ENCODE results near the gene CRIM1.

DNA sequence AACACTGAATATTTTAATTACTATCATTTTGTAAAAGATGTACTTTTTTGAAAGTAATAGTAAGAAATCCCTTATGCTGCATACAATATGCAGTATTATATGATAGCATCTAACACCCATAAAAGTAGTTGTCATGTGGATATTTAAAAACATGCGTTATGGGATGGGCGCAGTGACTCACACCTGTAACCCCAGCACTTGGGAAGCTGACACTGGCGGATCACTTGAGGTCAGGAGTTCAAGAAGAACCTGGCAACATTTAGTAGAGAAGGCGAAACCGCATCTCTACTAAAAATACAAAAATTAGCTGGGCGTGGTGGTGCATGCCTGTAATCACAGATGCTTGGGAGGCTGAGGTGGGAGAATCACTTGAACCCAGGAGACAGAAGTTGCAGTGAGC, 153.5 kb downstream of the CRIM1 start:
- no peak for TF ChIP-seq CTCF (conservative IDR thresholded peaks at IDR 0.05)
- no peak for TF ChIP-seq EZH2 (IDR thresholded peaks at IDR 0.05; ENCODE audit: low read depth)

Measured in PC-9 (cell line).